GM23248 (cell line): Measurements from ENCODE around the gene LTF.

Source experiments
- EZH2 ChIP-seq: fragments of 200-600 bp; sonication (generic); IDR thresholded peaks from 2 replicates; pipeline ENCODE4 v1.6.1; 2018; ENCODE audit warnings: antibody characterized with exemption, mild to moderate bottlenecking; ENCODE audit not compliant: insufficient read depth, poor library complexity, severe bottlenecking
- EZH2phosphoT487 ChIP-seq: fragments of 200-600 bp; sonication (generic); IDR thresholded peaks from 2 replicates; pipeline ENCODE4 v1.6.1; 2018; ENCODE audit warnings: antibody characterized with exemption, moderate library complexity, mild to moderate bottlenecking, low read depth; ENCODE audit not compliant: insufficient read depth

DNA sequence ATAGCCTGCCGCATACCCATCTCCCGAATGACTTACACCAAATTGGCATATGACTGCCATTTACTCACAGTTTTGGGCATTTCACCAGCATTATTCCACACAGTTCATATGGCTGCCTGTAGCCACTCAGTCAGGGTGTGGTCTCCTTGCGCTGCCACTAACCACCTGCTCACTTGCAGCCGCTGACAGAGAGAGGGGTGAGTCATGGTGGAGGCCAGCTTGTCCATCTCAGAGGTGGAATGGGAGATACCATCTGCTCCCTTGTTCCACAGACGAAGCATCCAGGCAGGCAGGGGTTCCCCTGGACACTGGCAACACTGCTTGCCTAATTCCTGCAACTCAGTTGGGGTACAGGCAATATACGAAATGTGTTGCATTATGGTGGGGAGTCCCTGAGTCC lies 42.1 kb downstream of the LTF start:
- no peak for TF ChIP-seq EZH2phosphoT487
- TF ChIP-seq EZH2 = no peak
